Measurements from ENCODE around the gene ZFYVE28.
"Not testable (repeated sequence)": the region's sequence is repeated elsewhere in the genome, so short reads cannot be mapped to it uniquely, and the experiment has no call there.

Gene ZFYVE28

DNA sequence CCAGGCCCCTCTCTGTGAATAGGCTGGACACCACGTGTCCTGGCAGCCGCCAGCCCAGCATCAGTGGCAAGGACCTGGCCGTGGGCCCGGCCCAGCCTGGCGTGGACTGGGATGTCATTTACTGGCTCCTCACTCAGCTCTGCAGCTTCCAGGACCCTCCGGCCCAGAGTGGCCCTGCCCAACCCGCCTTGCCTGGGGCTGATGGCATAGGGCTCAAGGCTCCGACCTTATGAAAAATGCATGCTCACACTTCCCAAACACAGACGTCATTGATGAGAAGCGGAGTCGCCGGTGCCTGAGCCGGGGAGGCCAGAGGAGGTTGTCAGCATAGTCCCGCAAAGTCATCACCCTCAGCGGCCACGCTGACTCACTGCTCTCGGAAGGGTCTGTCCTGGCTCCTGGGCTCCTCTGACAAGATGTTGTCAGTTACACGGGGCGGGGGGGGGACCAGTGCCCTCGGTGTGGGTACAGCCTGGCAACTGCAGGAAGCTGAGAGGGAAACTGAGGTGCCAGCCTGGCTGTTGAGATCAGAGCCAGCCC is 14.6 kb upstream of the ZFYVE28 start:
- TF ChIP-seq, protein P1, sequence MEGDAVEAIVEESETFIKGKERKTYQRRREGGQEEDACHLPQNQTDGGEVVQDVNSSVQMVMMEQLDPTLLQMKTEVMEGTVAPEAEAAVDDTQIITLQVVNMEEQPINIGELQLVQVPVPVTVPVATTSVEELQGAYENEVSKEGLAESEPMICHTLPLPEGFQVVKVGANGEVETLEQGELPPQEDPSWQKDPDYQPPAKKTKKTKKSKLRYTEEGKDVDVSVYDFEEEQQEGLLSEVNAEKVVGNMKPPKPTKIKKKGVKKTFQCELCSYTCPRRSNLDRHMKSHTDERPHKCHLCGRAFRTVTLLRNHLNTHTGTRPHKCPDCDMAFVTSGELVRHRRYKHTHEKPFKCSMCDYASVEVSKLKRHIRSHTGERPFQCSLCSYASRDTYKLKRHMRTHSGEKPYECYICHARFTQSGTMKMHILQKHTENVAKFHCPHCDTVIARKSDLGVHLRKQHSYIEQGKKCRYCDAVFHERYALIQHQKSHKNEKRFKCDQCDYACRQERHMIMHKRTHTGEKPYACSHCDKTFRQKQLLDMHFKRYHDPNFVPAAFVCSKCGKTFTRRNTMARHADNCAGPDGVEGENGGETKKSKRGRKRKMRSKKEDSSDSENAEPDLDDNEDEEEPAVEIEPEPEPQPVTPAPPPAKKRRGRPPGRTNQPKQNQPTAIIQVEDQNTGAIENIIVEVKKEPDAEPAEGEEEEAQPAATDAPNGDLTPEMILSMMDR (IDR thresholded peaks at IDR 0.05; ENCODE audit: control insufficient read depth, extremely low read depth, insufficient read depth), result no peak
- DNase-seq (ENCODE audit: low read depth), result no peak

DNA sequence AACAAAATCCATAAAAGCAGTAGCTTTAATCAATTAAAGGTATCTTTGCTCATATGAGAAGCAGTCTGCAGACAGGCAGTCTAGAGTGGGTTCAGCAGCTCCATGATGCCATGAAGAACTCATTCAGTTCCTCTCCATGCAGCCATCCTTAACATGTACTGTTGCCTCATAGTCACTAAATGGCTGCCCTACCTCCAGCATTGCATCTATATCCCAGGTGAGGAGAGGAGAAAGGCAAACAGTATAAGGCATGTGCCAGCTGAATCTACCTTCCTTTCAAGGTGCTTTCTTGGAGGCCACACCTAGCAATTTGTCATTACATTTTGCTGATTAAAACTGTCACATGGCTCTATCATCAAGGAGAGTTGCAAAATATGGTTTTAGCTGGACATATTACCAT is 13.6 kb upstream of the ZFYVE28 start:
- TF ChIP-seq, protein P1 (IDR thresholded peaks at IDR 0.05; ENCODE audit: control insufficient read depth, extremely low read depth, insufficient read depth), result no peak
- H3K4me3 ChIP-seq (ENCODE audit: low read depth, low read length), result no peak overlapping the region
- no peak for DNase-seq (ENCODE audit: low read depth)

More for the DNA sequence above, 14.6 kb upstream of the ZFYVE28 start:
- no peak overlapping the region for H3K4me3 ChIP-seq (ENCODE audit: low read depth, low read length)

DNA sequence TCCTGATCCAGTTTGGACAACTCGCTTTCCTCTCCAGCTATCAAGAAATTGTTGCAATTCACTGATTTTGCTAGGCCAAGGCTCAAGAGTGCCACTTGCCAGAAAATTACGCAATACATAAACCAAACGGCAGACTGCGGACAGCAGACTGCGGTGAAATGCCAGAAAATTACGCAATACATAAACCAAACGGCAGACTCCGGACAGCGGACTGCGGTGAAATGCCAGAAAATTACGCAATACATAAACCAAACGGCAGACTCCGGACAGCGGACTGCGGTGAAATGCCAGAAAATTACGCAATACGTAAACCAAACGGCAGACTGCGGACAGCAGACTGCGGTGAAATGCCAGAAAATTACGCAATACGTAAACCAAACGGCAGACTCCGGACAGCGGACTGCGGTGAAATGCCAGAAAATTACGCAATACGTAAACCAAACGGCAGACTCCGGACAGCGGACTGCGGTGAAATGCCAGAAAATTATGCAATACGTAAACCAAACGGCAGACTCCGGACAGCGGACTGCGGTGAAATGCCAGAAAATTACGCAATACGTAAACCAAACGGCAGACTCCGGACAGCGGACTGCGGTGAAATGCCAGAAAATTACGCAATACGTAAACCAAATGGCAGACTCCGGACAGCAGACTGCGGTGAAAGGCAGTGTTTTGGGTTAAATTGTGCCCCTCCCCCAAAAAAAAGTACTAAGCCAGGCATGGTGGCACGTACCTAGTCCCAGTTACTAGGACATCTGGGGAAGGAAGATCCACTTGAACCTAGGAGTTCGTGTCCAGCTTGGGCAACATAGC is 11.7 kb upstream of the ZFYVE28 start:
- DNase-seq (ENCODE audit: low read depth); H3K4me3 ChIP-seq (ENCODE audit: low read depth, low read length): not testable (repeated sequence)

DNA sequence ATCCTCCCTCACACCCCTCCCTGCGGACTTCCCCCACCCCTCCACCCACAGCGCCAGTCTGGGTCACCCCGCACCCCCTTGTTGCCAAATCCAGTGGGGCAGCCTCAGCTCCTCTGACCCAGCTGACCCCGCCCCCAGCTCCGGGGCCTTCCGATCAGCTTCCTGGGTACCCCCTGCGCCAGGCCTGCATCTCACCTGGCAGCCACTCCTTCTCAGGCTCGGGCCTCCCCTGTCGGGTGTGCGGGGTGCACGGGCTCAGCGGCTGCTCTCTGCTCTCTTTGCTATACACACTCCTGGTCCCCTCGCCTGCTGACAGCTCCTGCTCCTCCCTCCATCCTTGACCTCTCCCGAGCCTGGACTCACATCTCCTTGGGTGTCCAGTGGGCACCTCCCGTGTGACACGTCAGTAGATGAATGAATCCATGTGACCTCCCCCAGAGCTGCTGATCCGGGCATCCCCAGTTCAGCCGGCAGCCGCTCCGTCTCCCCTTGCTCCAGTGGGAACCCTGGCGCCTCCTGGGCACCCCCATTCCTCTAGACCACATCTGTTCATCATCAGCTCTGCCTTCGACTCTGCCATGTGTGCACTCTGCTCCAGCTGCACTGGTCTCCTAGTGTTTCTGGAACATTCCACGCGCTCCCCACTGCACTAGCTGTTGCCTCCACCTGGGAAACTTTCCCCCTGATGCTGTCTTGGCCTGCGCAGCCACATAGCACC is 10.2 kb upstream of the ZFYVE28 start:
- DNase-seq (ENCODE audit: low read depth), result no peak
- no peak overlapping the region for H3K4me3 ChIP-seq (ENCODE audit: low read depth, low read length)
- TF ChIP-seq, protein P1 (IDR thresholded peaks at IDR 0.05; ENCODE audit: control insufficient read depth, extremely low read depth, insufficient read depth), result no peak

DNA sequence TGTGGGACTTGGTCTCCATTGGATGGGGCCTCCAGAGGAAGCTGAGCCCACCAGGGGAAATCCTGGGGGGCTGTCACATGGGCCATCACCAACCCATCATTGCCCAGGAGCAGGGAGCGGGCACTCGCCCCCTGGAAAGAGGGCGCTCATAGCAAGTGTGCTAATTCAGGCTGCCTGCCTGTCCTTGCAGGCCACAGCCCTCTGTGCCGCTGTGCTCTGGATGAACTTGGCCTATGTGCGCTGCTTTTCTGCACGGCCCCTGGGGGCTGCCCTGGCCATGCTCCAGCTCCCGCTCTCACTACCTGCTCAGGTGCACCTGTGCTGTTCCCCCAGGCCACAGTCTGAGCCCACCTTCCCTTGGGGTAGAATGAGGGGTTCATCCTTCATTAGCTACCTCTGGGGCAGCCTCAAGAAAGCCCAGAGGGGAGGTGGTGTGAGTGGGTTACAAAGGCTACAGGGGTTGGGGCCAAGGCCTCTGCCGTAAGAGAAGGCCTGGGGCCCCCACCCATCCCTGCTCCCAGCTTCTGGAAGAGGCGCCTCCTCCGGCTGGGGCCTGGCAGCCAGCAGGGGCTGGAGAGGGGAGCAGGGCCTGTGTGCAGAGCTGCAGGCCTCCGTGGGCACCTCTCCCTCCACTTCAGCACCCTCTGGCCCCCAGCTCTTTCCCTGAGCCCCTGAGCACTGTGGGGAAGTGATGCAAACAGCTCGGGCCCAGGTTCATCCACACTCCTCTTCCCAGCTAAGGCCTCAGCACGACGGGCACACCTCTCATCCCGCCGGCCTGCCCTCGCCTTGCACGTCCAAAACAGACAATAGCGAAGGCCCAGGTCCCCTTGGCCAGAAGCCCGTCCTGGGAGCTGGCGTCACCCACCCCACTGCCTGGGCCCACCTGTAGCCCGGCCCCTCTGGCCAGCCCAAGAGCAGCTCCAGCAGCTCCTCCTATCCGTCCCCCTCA is 9.2 kb upstream of the ZFYVE28 start:
- no peak for DNase-seq (ENCODE audit: low read depth)
- TF ChIP-seq, protein P1 (IDR thresholded peaks at IDR 0.05; ENCODE audit: control insufficient read depth, extremely low read depth, insufficient read depth), result no peak
- no peak overlapping the region for H3K4me3 ChIP-seq (ENCODE audit: low read depth, low read length)

DNA sequence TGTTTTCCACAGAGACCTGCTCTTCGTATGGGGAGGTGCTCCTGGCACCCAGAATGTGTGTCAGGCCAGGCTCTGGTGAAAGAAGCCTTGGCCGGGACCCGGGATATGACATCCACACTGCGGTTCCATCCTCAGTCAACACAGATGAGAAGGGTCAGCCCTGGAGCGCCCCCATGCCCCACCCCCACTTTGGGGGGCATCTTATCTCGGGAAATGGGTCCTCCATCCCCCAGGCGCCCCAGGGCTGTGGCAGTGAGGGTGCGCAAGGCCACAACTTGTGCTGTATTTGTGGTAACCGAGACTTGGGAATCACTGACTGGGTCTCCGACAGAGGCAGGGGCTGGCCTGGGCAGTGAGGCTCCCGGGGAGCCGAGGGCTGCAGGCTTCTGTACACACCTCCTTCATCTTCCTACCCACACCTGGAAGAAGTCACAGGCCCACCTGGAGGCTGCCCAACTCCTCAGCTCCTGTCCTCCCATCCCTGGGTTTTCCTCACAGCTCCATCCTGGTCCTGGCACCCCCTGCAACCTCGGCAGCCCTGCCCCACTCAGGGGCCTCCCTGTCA is 8.3 kb upstream of the ZFYVE28 start:
- TF ChIP-seq, protein P1 (IDR thresholded peaks at IDR 0.05; ENCODE audit: control insufficient read depth, extremely low read depth, insufficient read depth), result no peak
- H3K4me3 ChIP-seq (ENCODE audit: low read depth, low read length), result no peak overlapping the region
- DNase-seq (ENCODE audit: low read depth), result no peak

Data from LNCaP clone FGC (cell line).